Measurements from ENCODE around the gene PDZRN3. TPM values are rescaled to one million over a fixed set of nuclear protein-coding genes. Genes with fewer than 3 reads are reported as not detected.

PDZRN3 gene
- total RNA-seq, 1 donor from 2014 or later: 4.1 TPM

GRCh38 chr3:73576999-73577461 lies 47.7 kb downstream of the PDZRN3 start:
- no peaks in the 10 kb centered on the region for H3K36me3 ChIP-seq (ENCODE audit: control insufficient read depth, insufficient read depth, low read length)
- no peak for TF ChIP-seq CTCF (IDR thresholded peaks at IDR 0.05; ENCODE audit: insufficient read depth, low read length, poor library complexity, severe bottlenecking)
- H3K27me3 ChIP-seq (ENCODE audit: control insufficient read depth, insufficient read depth, low read length): no peaks in the 10 kb centered on the region
- no peak overlapping the region for H3K4me3 ChIP-seq (ENCODE audit: low read depth, low read length)
- DNase-seq (ENCODE audit: low read depth): no peak

GRCh38 chr3:73575953-73576352 lies 48.8 kb downstream of the PDZRN3 start:
- no peaks in the 10 kb centered on the region for H3K27me3 ChIP-seq (ENCODE audit: control insufficient read depth, insufficient read depth, low read length)
- DNase-seq (ENCODE audit: low read depth): no peak
- H3K4me3 ChIP-seq (ENCODE audit: low read depth, low read length): no peak overlapping the region
- TF ChIP-seq CTCF (IDR thresholded peaks at IDR 0.05; ENCODE audit: insufficient read depth, low read length, poor library complexity, severe bottlenecking): no peak
- no peaks in the 10 kb centered on the region for H3K36me3 ChIP-seq (ENCODE audit: control insufficient read depth, insufficient read depth, low read length)

GRCh38 chr3:73575519-73575918 lies 49.2 kb downstream of the PDZRN3 start:
- no peak for TF ChIP-seq CTCF (IDR thresholded peaks at IDR 0.05; ENCODE audit: insufficient read depth, low read length, poor library complexity, severe bottlenecking)
- DNase-seq (ENCODE audit: low read depth): no peak
- Histone ChIP-seq H3K27me3 (ENCODE audit: control insufficient read depth, insufficient read depth, low read length) (no peaks in the 10 kb centered on the region), H3K4me3 (ENCODE audit: low read depth, low read length) (no peak overlapping the region), H3K36me3 (ENCODE audit: control insufficient read depth, insufficient read depth, low read length) (no peaks in the 10 kb centered on the region)

GRCh38 chr3:73573204-73573603 lies 51.5 kb downstream of the PDZRN3 start:
- DNase-seq (ENCODE audit: low read depth): no peak
- TF ChIP-seq CTCF (IDR thresholded peaks at IDR 0.05; ENCODE audit: insufficient read depth, low read length, poor library complexity, severe bottlenecking): no peak
- H3K27me3 ChIP-seq (ENCODE audit: control insufficient read depth, insufficient read depth, low read length): no peaks in the 10 kb centered on the region
- H3K36me3 ChIP-seq (ENCODE audit: control insufficient read depth, insufficient read depth, low read length): no peaks in the 10 kb centered on the region
- no peak overlapping the region for H3K4me3 ChIP-seq (ENCODE audit: low read depth, low read length)

- Histone ChIP-seq H3K27me3 (ENCODE audit: control insufficient read depth, insufficient read depth, low read length) (no peaks in the 10 kb centered on the region), H3K36me3 (ENCODE audit: control insufficient read depth, insufficient read depth, low read length) (no peaks in the 10 kb centered on the region), H3K4me3 (ENCODE audit: low read depth, low read length) (no peak overlapping the region)
- DNase-seq (ENCODE audit: low read depth): no peak
- TF ChIP-seq CTCF (IDR thresholded peaks at IDR 0.05; ENCODE audit: insufficient read depth, low read length, poor library complexity, severe bottlenecking): no peak
Measured at GRCh38 chr3:73572368-73572767, 52.4 kb downstream of the PDZRN3 start.

- H3K27me3 ChIP-seq (ENCODE audit: control insufficient read depth, insufficient read depth, low read length): no peaks in the 10 kb centered on the region
- no peak for DNase-seq (ENCODE audit: low read depth)
- H3K4me3 ChIP-seq (ENCODE audit: low read depth, low read length): no peak overlapping the region
- no peak for TF ChIP-seq CTCF (IDR thresholded peaks at IDR 0.05; ENCODE audit: insufficient read depth, low read length, poor library complexity, severe bottlenecking)
- no peaks in the 10 kb centered on the region for H3K36me3 ChIP-seq (ENCODE audit: control insufficient read depth, insufficient read depth, low read length)
Measured at GRCh38 chr3:73571238-73571794, 53.4 kb downstream of the PDZRN3 start.

Data from kidney epithelial cell (primary cell).